ENCODE results near the gene ACSM2A.
"Not testable (repeated sequence)": the region's sequence is repeated elsewhere in the genome, so short reads cannot be mapped to it uniquely, and the experiment has no call there.

The ACSM2A gene

GRCh38 chr16:20451364-20451763 is at the start of gene ACSM2A:
Gene ACSM2A (plus strand): TSS chr16:20451521. CDS start chr16:20460115, 8,594 bp downstream.
- not testable (repeated sequence) for DNase-seq

- DNase-seq: no peak
Measured at GRCh38 chr16:20402651-20403050, 48.7 kb upstream of the ACSM2A start.

- no peak for DNase-seq
Measured at GRCh38 chr16:20404637-20405036, 46.7 kb upstream of the ACSM2A start, which contains the start of gene PDILT. Gene PDILT (minus strand): TSS chr16:20404737. CDS start chr16:20399300, 5,437 bp downstream.

GRCh38 chr16:20409398-20410120 is 41.8 kb upstream of the ACSM2A start, which contains the start of gene ACSM5:
Gene ACSM5 (plus strand): TSS chr16:20409534. CDS start chr16:20411485, 1,951 bp downstream.
- DNase-seq: no peak

- no peak for DNase-seq
Measured at GRCh38 chr16:20410121-20410723, 41.1 kb upstream of the ACSM2A start.

GRCh38 chr16:20411055-20411454 is 40.3 kb upstream of the ACSM2A start:
- DNase-seq: no peak

- no peak for DNase-seq
Measured at GRCh38 chr16:20415541-20415940, 35.8 kb upstream of the ACSM2A start.

GRCh38 chr16:20419093-20419492 is 32.2 kb upstream of the ACSM2A start:
- DNase-seq: not testable (repeated sequence)

GRCh38 chr16:20421748-20422147 is 29.6 kb upstream of the ACSM2A start:
- not testable (repeated sequence) for DNase-seq

- DNase-seq: not testable (repeated sequence)
Measured at GRCh38 chr16:20423772-20424128, 27.6 kb upstream of the ACSM2A start.

- no peak for DNase-seq
Measured at GRCh38 chr16:20424129-20424866, 27.0 kb upstream of the ACSM2A start.

GRCh38 chr16:20427401-20427797 is 23.9 kb upstream of the ACSM2A start:
- not testable (repeated sequence) for DNase-seq

GRCh38 chr16:20429499-20429898 is 21.8 kb upstream of the ACSM2A start:
- DNase-seq: not testable (repeated sequence)

GRCh38 chr16:20430480-20430879 is 20.8 kb upstream of the ACSM2A start:
- DNase-seq: not testable (repeated sequence)

GRCh38 chr16:20430948-20431347 is 20.4 kb upstream of the ACSM2A start:
- DNase-seq: no peak

- DNase-seq: not testable (repeated sequence)
Measured at GRCh38 chr16:20438950-20439349, 12.4 kb upstream of the ACSM2A start.

GRCh38 chr16:20439820-20440231 is 11.5 kb upstream of the ACSM2A start:
- DNase-seq: not testable (repeated sequence)

- DNase-seq: not testable (repeated sequence)
Measured at GRCh38 chr16:20440731-20441130, 10.6 kb upstream of the ACSM2A start.

- DNase-seq: no peak
Measured at GRCh38 chr16:20441191-20441590, 10.1 kb upstream of the ACSM2A start.

- DNase-seq: not testable (repeated sequence)
Measured at GRCh38 chr16:20441859-20442258, 9.5 kb upstream of the ACSM2A start.

GRCh38 chr16:20446652-20447393 is 4.5 kb upstream of the ACSM2A start:
- DNase-seq: not testable (repeated sequence)

- DNase-seq: not testable (repeated sequence)
Measured at GRCh38 chr16:20453633-20454032, 2.3 kb downstream of the ACSM2A start.

GRCh38 chr16:20459227-20459626 is 7.9 kb downstream of the ACSM2A start:
- not testable (repeated sequence) for DNase-seq
